GM18507 (cell line): ENCODE measurements around the gene FYTTD1.

Source experiments
- DNase-seq: peaks from one replicate; pipeline ENCODE4 v3.0.0; 2011; ENCODE audit warnings: low read depth; ENCODE audit not compliant: insufficient read length; ENCODE audit errors: extremely low spot score
- FAIRE-seq: peaks from 2 replicates; lab custom pipeline; 2011; peaks lifted over from hg19 to GRCh38; lab: Jason Lieb, UNC

The FYTTD1 gene

GRCh38 chr3:197820550-197821335 lies 71.1 kb downstream of the FYTTD1 start:
- DNase-seq (no peak), FAIRE-seq (no peak)

GRCh38 chr3:197829397-197830045 lies 79.8 kb downstream of the FYTTD1 start:
- FAIRE-seq (no peak), DNase-seq (no peak)

- DNase-seq (no peak), FAIRE-seq (no peak)
Measured at GRCh38 chr3:197830308-197830966, 80.8 kb downstream of the FYTTD1 start.

- FAIRE-seq = no peak
- no peak for DNase-seq
Measured at GRCh38 chr3:197830967-197831313, 81.3 kb downstream of the FYTTD1 start.

GRCh38 chr3:197833930-197834715 lies 84.4 kb downstream of the FYTTD1 start:
- FAIRE-seq (peak; percentile 69), DNase-seq (no peak)

- no peak for DNase-seq
- FAIRE-seq = peak; percentile 18
Measured at GRCh38 chr3:197835509-197835908, 85.8 kb downstream of the FYTTD1 start.

- DNase-seq = no peak
- no peak for FAIRE-seq
Measured at GRCh38 chr3:197836244-197836643, 86.6 kb downstream of the FYTTD1 start.
